Measurements from ENCODE around the gene KLK3. TPM values are rescaled to one million over a fixed set of nuclear protein-coding genes. Genes with fewer than 3 reads are reported as not detected.
"Not testable (repeated sequence)": the region's sequence is repeated elsewhere in the genome, so short reads cannot be mapped to it uniquely, and the experiment has no call there.

The KLK3 gene
- total RNA-seq, 1 donor from 2014 or later, result not detected

DNA sequence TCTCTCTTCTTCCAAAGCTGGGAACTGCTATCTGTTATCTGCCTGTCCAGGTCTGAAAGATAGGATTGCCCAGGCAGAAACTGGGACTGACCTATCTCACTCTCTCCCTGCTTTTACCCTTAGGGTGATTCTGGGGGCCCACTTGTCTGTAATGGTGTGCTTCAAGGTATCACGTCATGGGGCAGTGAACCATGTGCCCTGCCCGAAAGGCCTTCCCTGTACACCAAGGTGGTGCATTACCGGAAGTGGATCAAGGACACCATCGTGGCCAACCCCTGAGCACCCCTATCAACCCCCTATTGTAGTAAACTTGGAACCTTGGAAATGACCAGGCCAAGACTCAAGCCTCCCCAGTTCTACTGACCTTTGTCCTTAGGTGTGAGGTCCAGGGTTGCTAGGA lies 5.1 kb downstream of the KLK3 start:
- peak; percentile 81 for DNase-seq (ENCODE audit: low spot score)

DNA sequence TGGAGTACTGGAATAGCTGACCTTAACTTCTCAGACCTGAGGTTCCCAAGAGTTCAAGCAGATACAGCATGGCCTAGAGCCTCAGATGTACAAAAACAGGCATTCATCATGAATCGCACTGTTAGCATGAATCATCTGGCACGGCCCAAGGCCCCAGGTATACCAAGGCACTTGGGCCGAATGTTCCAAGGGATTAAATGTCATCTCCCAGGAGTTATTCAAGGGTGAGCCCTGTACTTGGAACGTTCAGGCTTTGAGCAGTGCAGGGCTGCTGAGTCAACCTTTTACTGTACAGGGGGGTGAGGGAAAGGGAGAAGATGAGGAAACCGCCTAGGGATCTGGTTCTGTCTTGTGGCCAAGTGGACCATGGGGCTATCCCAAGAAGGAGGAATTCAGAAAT lies 6.3 kb downstream of the KLK3 start:
- no peak for DNase-seq (ENCODE audit: low spot score)

DNA sequence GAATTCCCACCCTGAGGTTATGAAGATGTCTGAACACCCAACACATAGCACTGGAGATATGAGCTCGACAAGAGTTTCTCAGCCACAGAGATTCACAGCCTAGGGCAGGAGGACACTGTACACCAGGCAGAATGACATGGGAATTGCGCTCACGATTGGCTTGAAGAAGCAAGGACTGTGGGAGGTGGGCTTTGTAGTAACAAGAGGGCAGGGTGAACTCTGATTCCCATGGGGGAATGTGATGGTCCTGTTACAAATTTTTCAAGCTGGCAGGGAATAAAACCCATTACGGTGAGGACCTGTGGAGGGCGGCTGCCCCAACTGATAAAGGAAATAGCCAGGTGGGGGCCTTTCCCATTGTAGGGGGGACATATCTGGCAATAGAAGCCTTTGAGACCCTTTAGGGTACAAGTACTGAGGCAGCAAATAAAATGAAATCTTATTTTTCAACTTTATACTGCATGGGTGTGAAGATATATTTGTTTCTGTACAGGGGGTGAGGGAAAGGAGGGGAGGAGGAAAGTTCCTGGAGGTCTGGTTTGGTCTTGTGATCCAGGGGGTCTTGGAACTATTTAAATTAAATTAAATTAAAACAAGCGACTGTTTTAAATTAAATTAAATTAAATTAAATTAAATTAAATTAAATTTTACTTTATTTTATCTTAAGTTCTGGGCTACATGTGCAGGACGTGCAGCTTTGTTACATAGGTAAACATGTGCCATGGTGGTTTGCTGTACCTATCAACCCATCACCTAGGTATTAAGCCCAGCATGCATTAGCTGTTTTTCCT lies 7.0 kb downstream of the KLK3 start:
- DNase-seq (ENCODE audit: low spot score), result no peak

DNA sequence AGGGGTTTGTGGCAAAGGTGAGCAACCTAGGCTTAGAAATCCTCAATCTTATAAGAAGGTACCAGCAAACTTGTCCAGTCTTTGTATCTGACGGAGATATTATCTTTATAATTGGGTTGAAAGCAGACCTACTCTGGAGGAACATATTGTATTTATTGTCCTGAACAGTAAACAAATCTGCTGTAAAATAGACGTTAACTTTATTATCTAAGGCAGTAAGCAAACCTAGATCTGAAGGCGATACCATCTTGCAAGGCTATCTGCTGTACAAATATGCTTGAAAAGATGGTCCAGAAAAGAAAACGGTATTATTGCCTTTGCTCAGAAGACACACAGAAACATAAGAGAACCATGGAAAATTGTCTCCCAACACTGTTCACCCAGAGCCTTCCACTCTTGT lies 14.8 kb downstream of the KLK3 start:
- DNase-seq (ENCODE audit: low spot score), result no peak

DNA sequence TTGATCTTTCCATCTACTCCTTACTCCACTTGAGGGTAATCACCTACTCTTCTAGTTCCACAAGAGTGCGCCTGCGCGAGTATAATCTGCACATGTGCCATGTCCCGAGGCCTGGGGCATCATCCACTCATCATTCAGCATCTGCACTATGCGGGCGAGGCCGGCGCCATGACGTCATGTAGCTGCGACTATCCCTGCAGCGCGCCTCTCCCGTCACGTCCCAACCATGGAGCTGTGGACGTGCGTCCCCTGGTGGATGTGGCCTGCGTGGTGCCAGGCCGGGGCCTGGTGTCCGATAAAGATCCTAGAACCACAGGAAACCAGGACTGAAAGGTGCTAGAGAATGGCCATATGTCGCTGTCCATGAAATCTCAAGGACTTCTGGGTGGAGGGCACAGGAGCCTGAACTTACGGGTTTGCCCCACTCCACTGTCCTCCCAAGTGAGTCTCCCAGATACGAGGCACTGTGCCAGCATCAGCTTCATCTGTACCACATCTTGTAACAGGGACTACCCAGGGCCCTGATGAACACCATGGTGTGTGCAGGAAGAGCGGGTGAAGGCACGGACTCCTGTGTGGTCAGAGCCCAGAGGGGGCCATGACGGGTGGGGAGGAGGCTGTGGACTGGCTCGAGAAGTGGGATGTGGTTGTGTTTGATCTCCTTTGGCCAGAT lies 15.8 kb downstream of the KLK3 start:
- DNase-seq (ENCODE audit: low spot score), result no peak

DNA sequence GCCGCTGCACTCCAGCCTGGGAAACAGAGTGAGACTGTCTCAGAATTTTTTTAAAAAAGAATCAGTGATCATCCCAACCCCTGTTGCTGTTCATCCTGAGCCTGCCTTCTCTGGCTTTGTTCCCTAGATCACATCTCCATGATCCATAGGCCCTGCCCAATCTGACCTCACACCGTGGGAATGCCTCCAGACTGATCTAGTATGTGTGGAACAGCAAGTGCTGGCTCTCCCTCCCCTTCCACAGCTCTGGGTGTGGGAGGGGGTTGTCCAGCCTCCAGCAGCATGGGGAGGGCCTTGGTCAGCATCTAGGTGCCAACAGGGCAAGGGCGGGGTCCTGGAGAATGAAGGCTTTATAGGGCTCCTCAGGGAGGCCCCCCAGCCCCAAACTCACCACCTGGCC lies 18.3 kb downstream of the KLK3 start, which contains the start of gene KLK2:
Gene KLK2 (plus strand): TSS at position 384 of the 400 bp plus-strand sequence. CDS start 35 bp downstream, outside the sequence.
- no peak for DNase-seq (ENCODE audit: low spot score)

DNA sequence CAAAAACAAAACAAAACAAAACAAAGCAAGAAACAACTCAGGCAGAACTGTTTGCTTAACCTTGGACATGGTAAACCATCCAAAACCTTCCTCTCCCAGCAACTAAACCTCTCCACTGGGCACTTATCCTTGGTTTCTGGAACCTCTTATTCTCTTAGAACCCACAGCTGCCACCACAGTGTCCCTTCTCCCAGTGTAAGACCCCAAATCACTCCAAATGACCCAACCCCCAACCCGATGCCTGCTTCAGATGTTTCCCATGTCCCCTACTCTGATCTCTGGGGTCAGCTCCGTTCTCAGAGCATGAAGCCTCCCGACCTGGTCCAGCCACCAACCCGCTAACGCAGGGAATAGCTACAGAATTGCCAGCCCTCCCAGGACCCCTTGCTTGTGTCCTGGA lies 19.5 kb downstream of the KLK3 start:
- DNase-seq (ENCODE audit: low spot score), result no peak

DNA sequence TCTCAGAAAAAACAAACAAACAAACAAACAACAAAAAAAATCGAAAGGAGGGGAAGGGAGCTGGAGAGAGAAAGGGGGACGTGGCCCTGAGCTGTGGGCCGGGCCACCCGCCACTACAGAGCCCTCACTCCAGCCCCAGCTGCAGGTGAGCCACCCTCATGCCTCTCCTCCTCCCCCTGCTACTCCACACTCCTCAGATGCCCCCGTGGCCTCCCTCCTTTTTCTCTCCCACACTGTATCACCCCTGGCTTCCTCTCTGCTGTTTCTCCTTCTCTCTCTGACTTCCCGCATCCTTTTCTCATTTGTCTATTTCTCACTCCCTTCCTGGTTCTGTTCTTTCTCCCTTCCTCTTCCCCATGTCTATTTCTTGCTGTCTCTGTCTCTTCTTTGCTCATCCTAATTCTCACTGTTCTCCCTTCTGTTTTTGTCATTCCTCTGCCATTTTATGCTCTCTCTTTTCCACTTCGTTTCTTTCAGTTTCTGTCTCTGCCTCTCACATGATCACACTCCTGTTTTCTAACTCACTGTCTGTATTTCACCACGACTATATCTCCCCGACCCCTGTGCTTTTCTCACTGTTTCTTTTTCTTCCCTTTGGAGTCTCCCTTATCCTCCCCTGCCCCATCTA lies 21.2 kb downstream of the KLK3 start:
- no peak for DNase-seq (ENCODE audit: low spot score)

DNA sequence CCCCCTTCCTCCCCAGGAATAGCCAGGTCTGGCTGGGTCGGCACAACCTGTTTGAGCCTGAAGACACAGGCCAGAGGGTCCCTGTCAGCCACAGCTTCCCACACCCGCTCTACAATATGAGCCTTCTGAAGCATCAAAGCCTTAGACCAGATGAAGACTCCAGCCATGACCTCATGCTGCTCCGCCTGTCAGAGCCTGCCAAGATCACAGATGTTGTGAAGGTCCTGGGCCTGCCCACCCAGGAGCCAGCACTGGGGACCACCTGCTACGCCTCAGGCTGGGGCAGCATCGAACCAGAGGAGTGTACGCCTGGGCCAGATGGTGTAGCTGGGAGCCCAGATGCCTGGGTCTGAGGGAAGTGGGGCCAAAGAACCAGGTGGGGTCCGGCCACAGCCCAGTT lies 21.7 kb downstream of the KLK3 start:
- DNase-seq (ENCODE audit: low spot score), result no peak

DNA sequence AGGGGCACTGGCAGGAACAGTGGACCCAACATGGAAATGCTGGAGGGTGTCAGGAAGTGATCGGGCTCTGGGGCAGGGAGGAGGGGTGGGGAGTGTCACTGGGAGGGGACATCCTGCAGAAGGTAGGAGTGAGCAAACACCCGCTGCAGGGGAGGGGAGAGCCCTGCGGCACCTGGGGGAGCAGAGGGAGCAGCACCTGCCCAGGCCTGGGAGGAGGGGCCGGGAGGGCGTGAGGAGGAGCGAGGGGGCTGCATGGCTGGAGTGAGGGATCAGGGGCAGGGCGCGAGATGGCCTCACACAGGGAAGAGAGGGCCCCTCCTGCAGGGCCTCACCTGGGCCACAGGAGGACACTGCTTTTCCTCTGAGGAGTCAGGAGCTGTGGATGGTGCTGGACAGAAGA lies 22.6 kb downstream of the KLK3 start:
- DNase-seq (ENCODE audit: low spot score), result no peak

DNA sequence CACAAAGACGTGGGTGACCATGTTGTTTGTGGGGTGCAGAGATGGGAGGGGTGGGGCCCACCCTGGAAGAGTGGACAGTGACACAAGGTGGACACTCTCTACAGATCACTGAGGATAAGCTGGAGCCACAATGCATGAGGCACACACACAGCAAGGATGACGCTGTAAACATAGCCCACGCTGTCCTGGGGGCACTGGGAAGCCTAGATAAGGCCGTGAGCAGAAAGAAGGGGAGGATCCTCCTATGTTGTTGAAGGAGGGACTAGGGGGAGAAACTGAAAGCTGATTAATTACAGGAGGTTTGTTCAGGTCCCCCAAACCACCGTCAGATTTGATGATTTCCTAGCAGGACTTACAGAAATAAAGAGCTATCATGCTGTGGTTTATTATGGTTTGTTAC lies 24.1 kb downstream of the KLK3 start:
- DNase-seq (ENCODE audit: low spot score), result no peak

DNA sequence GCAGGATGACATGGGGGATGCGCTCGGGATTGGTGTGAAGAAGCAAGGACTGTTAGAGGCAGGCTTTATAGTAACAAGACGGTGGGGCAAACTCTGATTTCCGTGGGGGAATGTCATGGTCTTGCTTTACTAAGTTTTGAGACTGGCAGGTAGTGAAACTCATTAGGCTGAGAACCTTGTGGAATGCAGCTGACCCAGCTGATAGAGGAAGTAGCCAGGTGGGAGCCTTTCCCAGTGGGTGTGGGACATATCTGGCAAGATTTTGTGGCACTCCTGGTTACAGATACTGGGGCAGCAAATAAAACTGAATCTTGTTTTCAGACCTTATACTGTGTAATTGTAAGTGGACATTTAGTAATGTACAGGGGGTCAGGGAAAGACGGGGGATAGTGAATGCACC lies 25.5 kb downstream of the KLK3 start:
- no peak for DNase-seq (ENCODE audit: low spot score)

DNA sequence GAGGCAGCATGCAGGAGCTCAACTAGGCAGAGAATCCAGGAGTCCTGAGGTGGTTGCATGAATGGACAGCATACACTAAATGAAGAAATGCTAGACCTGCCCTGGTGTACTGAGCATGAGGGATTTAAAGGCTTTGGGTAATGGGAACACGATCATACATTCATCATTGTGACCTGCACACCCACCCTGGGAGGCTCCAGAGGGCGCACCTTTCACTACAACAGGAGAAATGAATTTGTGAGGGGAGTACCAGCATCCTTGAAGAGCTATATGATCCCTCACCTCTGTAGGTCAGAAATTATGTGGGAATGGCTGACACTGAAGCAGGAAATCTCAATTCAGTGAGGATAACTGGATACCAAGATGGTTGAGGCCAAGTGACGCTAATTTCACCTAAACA lies 27.5 kb downstream of the KLK3 start:
- DNase-seq (ENCODE audit: low spot score), result no peak

DNA sequence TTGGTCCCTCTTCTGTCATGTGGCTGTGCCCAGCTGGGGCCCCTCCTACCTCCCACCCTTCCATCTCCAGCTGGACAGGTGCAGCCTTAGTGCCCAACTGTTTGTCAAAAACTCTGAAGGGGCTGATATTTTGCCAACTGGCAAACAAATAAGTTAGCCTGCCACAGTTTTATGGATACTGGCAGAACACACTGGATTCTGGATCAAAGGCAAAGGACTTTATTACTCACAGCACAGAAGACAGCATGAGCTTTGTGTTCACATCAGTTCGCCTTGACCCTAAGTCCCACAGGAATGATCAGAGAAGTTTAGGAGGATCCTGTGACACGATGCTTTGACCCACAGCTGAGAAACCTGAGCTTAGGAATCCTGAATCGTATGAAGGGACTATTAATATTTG lies 34.9 kb downstream of the KLK3 start:
- no peak for DNase-seq (ENCODE audit: low spot score)

DNA sequence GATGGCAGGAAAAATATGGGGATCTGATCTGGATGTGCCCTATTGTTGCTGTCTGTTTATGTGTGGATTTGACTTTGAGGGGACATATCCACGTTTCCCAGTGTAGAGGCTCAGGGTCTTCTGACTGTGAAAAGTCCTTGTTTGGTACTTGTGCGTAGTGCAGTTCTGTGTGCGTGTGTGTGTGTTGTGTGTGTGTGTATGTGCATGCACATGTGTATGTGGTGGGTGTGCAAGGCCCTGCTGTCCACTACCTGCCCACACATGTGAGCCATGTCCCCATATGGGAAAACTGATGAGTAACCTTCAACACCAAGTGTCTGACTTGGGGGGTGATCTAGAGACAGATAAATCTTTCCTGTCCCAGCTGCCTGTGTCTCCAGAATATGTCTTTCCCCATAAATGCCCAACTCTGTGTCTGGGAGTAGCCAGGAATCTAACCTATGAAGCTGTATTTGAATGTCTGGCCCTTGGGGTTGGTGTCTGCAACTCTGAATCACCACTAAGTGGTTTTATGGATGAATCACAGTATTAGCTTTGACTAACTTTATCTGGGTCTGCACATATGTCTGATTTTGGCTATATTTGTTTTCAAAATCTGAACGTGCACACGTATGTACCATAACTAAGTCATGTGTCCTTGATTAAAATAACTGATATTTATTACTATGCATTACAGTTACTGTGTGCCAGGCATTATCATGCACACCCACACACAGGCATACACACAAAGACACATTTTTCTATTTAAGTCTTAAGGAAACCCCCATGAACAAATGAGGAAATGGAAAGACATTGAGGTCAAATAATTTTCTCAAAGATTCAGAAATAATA lies 35.9 kb downstream of the KLK3 start:
- DNase-seq (ENCODE audit: low spot score), result no peak

DNA sequence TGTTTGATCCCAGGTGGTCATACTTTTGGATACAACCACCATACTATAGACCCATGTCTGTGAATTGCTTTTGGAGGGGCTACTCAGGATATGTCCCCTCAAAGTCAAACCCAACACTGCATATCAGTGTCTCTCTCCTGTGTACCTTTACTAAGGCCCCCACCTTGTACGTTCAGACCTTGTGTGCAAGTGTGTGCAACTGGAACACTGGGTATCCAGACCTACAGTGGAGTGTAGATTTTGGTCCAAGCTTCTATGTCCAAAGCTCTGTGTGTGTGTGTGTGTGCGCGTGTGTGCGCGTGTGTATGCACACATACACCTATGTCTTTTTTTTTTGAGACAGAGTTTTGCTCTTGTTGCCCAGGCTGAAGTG lies 36.5 kb downstream of the KLK3 start:
- no peak for DNase-seq (ENCODE audit: low spot score)

DNA sequence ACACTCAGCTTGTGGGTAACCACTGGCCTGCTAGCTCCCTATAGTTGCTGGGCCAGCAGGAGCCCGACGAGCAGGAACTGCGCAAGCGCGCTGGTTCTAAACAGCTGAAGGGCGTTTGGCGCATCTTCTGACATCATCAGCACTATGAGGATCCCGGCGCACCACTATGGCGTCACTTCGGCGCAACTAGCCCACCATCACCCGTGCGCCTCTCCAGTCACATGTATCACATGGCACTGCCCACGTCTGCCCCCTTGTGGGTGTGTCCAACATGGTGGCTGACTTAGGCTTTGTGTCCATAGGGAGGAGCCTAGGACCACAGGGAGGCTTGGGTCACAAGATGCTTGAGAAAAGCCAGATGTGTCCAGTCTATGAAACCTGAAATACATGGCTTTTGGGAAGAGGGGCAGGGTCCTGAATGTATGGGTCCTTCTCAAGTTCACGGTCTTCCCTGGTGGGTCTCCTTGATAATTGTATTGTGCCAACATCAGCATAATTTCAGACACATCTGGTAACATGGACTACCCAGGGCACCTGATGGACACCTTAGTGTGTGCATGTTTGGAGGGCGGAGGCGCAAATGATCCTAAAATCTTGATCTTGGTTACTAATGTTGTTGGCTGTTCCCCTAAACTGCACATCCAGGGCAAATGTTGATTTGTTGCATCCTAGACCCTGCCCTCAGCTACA lies 38.5 kb downstream of the KLK3 start:
- DNase-seq (ENCODE audit: low spot score), result no peak

DNA sequence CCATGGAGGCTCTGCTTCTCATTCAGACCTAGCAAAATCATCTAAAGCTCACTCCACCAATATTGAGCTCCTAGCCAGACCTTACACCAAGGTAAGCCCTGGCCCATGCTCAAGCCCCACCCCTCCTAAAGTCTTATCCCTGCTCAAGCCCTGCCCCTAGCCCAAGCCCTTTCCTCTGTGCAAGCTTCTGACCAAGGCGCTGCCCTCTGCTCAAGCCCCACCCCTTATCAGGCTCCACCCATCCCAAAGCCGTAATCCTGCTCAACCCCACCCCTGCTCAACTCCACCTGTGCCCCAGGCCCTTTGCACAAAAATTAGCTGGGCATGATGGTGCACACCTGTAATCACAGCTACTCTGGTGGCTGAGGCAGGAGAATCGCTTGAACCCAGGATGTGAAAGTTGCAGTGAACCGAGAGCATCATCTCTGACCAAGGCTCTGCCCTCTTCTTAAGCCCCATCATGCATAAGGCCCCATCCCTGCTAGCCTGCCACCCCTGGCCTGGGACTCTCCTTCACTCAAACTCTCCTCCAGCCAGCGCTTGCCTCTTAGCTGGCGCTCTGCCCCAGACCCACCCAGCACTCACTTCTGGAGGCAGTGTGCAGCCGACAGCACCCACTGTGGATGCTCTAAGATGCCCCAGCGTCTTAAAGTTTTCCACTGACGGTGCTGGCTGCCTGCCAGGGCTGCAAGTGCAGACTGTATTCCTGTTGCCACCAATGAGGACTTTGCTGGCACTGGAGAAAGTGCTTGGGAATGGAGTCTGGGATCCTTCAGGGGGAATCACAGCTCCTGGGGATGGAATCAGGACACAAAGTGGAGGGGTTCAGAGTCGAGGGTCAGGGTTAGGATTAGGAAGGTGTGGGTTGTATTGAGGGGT lies 40.0 kb downstream of the KLK3 start:
- DNase-seq (ENCODE audit: low spot score), result no peak

DNA sequence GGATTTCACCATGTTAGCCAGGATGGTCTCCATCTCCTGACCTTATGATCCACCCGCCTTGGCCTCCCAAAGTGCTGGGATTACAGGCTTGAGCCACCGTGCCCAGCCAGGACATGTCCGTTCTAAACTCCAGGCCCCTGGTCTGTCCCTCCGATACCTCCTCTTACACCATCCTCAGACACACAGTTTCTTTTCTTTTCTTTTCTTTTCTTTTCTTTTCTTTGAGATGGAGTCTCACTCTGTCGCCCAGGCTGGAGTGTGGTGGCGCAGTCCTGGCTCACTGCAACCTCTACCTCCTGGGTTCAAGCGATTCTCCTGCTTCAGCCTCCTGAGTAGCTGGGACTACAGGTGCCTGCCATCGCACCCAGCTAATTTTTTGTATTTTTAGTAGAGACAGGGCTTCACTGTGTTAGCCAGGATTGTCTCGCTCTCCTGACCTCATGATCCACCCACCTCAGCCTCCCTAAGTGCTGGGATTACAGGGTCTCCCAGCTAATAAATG lies 41.4 kb downstream of the KLK3 start:
- not testable (repeated sequence) for DNase-seq (ENCODE audit: low spot score)

Data from mesenteric fat pad (tissue), 1 donor.